H9 (cell line): ENCODE results near the gene EPS8L3. TPM values are rescaled to one million over a fixed set of nuclear protein-coding genes. Genes with fewer than 3 reads are reported as not detected.

Experiments used
- DNase-seq: peaks from one replicate; pipeline ENCODE4 v3.0.0-alpha.2; 2017
- H2AFZ ChIP-seq: one replicate; pipeline ENCODE4 v1.6.1; 2013; ENCODE audit warnings: mild to moderate bottlenecking, low read length, control low read depth, moderate library complexity
- H2AK5ac ChIP-seq: 2 replicates; pipeline ENCODE4 v1.6.1; 2013; ENCODE audit warnings: low read length, control low read depth, mixed read lengths; ENCODE audit not compliant: insufficient read length
- H2BK120ac ChIP-seq: one replicate; pipeline ENCODE4 v1.6.1; 2013; ENCODE audit warnings: low read depth, mild to moderate bottlenecking, low read length, control low read depth, inconsistent platforms; ENCODE audit not compliant: poor library complexity, severe bottlenecking
- H2BK12ac ChIP-seq: 2 replicates; pipeline ENCODE4 v1.6.1; 2013; ENCODE audit warnings: low read length, control low read depth, mixed read lengths, low read depth; ENCODE audit not compliant: insufficient read length
- H2BK15ac ChIP-seq: 2 replicates; pipeline ENCODE4 v1.6.1; 2013; ENCODE audit warnings: low read depth, low read length, control low read depth
- H2BK20ac ChIP-seq: one replicate; pipeline ENCODE4 v1.6.1; 2013; ENCODE audit warnings: low read depth, mild to moderate bottlenecking, low read length, control low read depth, inconsistent platforms; ENCODE audit not compliant: poor library complexity, severe bottlenecking
- H2BK5ac ChIP-seq: 2 replicates; pipeline ENCODE4 v1.6.1; 2013; ENCODE audit warnings: low read length, control low read depth, mixed read lengths; ENCODE audit not compliant: insufficient read length
- H3K14ac ChIP-seq: 2 replicates; pipeline ENCODE4 v1.6.1; 2013; ENCODE audit warnings: low read length, control low read depth; ENCODE audit not compliant: insufficient read depth
- H3K18ac ChIP-seq: 2 replicates; pipeline ENCODE4 v1.6.1; 2013; ENCODE audit warnings: low read depth, mild to moderate bottlenecking, mixed read lengths, low read length, control low read depth; ENCODE audit not compliant: insufficient read length
- H3K23ac ChIP-seq: 2 replicates; pipeline ENCODE4 v1.6.1; 2013; ENCODE audit warnings: low read length, control low read depth, mixed read lengths, low read depth; ENCODE audit not compliant: insufficient read length
- H3K23me2 ChIP-seq: 2 replicates; pipeline ENCODE4 v1.6.1; 2013; ENCODE audit warnings: low read depth, mild to moderate bottlenecking, mixed read lengths, low read length, control low read depth; ENCODE audit not compliant: insufficient read length, poor library complexity, severe bottlenecking
- H3K27ac ChIP-seq: 2 replicates; pipeline ENCODE4 v1.5.1; 2013; ENCODE audit warnings: low read length, control low read depth, mixed read lengths, low read depth; ENCODE audit not compliant: insufficient read length
- H3K27me3 ChIP-seq: 2 replicates; pipeline ENCODE4 v1.6.1; 2013; ENCODE audit warnings: low read length, control low read depth, inconsistent platforms; ENCODE audit not compliant: insufficient read depth
- H3K4ac ChIP-seq: 2 replicates; pipeline ENCODE4 v1.6.1; 2013; ENCODE audit warnings: low read depth, mild to moderate bottlenecking, control low read depth, inconsistent platforms, low read length, moderate library complexity
- H3K4me1 ChIP-seq: 2 replicates; pipeline ENCODE4 v1.6.1; 2013; ENCODE audit warnings: low read length, control low read depth, inconsistent platforms; ENCODE audit not compliant: insufficient read depth
- H3K4me2 ChIP-seq: 2 replicates; pipeline ENCODE4 v1.6.1; 2013; ENCODE audit warnings: low read length, control low read depth, mixed read lengths; ENCODE audit not compliant: insufficient read length, insufficient read depth
- H3K56ac ChIP-seq: 2 replicates; pipeline ENCODE4 v1.6.1; 2013; ENCODE audit warnings: low read depth, mild to moderate bottlenecking, mixed read lengths, low read length, control low read depth; ENCODE audit not compliant: insufficient read length
- H3K79me1 ChIP-seq: 2 replicates; pipeline ENCODE4 v1.6.1; 2013; ENCODE audit warnings: low read depth, mild to moderate bottlenecking, moderate library complexity, low read length, control low read depth, inconsistent platforms; ENCODE audit not compliant: insufficient read depth, poor library complexity, severe bottlenecking
- H3K79me2 ChIP-seq: 2 replicates; pipeline ENCODE4 v1.6.1; 2013; ENCODE audit warnings: low read length, control low read depth, inconsistent platforms; ENCODE audit not compliant: insufficient read depth
- H3K9ac ChIP-seq: 2 replicates; pipeline ENCODE4 v1.6.1; 2013; ENCODE audit warnings: low read length, control low read depth, mixed read lengths; ENCODE audit not compliant: insufficient read length; ENCODE audit errors: extremely low read depth
- H3K9me3 ChIP-seq: one replicate; pipeline ENCODE4 v1.6.1; 2013; ENCODE audit warnings: low read depth, low read length, inconsistent platforms; ENCODE audit not compliant: control insufficient read depth
- H3T11ph ChIP-seq: one replicate; pipeline ENCODE4 v1.6.1; 2013; ENCODE audit warnings: mild to moderate bottlenecking, low read length, control low read depth, inconsistent platforms
- H4K20me1 ChIP-seq: one replicate; pipeline ENCODE4 v1.6.1; 2013; ENCODE audit not compliant: control insufficient read depth, insufficient read length, insufficient read depth
- H4K5ac ChIP-seq: 2 replicates; pipeline ENCODE4 v1.6.1; 2013; ENCODE audit warnings: low read depth, mild to moderate bottlenecking, mixed read lengths, low read length, control low read depth; ENCODE audit not compliant: insufficient read length
- H4K8ac ChIP-seq: replicated peaks from 2 replicates; pipeline ENCODE4 v1.6.1; 2013; ENCODE audit warnings: low read length, control low read depth, mixed read lengths, low read depth; ENCODE audit not compliant: insufficient read length
- H4K91ac ChIP-seq: 2 replicates; pipeline ENCODE4 v1.6.1; 2013; ENCODE audit warnings: low read depth, mild to moderate bottlenecking, moderate library complexity, mixed read lengths, low read length, control low read depth; ENCODE audit not compliant: insufficient read length
- H3K27ac Mint-ChIP-seq, 3 experiments: 2 replicates in 2 of 3; 3 replicates in 1 of 3; pipeline ENCODE4 v1.8.0; 2020 to 2021; ENCODE audit warnings: mixed read lengths in 3 of 3, mild to moderate bottlenecking in 1 of 3, moderate library complexity in 1 of 3
- H3K27me3 Mint-ChIP-seq: 2 replicates; pipeline ENCODE4 v1.8.0; 2021; ENCODE audit warnings: low read depth, mild to moderate bottlenecking, moderate library complexity, mixed read lengths
- H3K36me3 Mint-ChIP-seq, 3 experiments: 2 replicates in 2 of 3; 3 replicates in 1 of 3; pipeline ENCODE4 v1.8.0; 2020 to 2021; ENCODE audit warnings: low read depth in 3 of 3, mixed read lengths in 3 of 3; ENCODE audit not compliant: insufficient read depth in 1 of 3
- H3K4me1 Mint-ChIP-seq, 2 experiments: 2 replicates each; pipeline ENCODE4 v1.8.0; 2020; ENCODE audit warnings: mixed read lengths in 2 of 2
- H3K4me3 Mint-ChIP-seq, 2 experiments: 2 replicates in 1 of 2; 3 replicates in 1 of 2; pipeline ENCODE4 v1.8.0; 2020 to 2021; ENCODE audit warnings: mild to moderate bottlenecking in 2 of 2, mixed read lengths in 2 of 2, moderate library complexity in 1 of 2
- H3K9me3 Mint-ChIP-seq, 2 experiments: 2 replicates in 1 of 2; 3 replicates in 1 of 2; pipeline ENCODE4 v1.8.0; 2020; ENCODE audit warnings: mild to moderate bottlenecking in 2 of 2, mixed read lengths in 2 of 2, moderate library complexity in 1 of 2
- CTCF ChIP-seq: fragments of 200-600 bp; sonication (generic); conservative IDR thresholded peaks from 3 replicates; pipeline ENCODE4 v1.8.0; 2021; ENCODE audit warnings: antibody characterized with exemption, mild to moderate bottlenecking
- WGBS: extraction: QIAGEN DNeasy Blood & Tissue Kit; methylation state at CpG from one replicate; pipeline ENCODE4 v1.1.7; 2013; ENCODE audit warnings: missing lambda C conversion rate, low lambda C conversion rate, mixed read lengths; ENCODE audit not compliant: insufficient read length; ENCODE audit errors: extremely low coverage; 5-methylcytosine and 5-hydroxymethylcytosine counted together
- total RNA-seq: library from RNA; stranded (reverse); gene quantifications from 2 replicates; pipeline ENCODE4 v1.2.1, GENCODE V29; 2021

The EPS8L3 gene
- total RNA-seq, 1 experiment from 2014 or later, result not detected

- H3K9ac ChIP-seq, result no peak overlapping the region
- no peak overlapping the region for H2BK15ac ChIP-seq
- H3K56ac ChIP-seq, result no peak overlapping the region
- TF ChIP-seq CTCF, result no peak
- no peak overlapping the region for H2AFZ ChIP-seq
- H3K79me2 ChIP-seq, result no peaks in the 10 kb centered on the region
- no peaks in the 10 kb centered on the region for H3K4me1 Mint-ChIP-seq
- peaks cover 18 to 26% of the 10 kb centered on the region in 2 experiments for H3K9me3 Mint-ChIP-seq
- no peaks in the 10 kb centered on the region for H3K4me1 ChIP-seq
- H3K27me3 Mint-ChIP-seq, result peaks cover 40% of the 10 kb centered on the region
- WGBS, result no CpG with 5 or more reads among the region's 6 CpGs
- H3K4ac ChIP-seq, result no peak overlapping the region
- H4K5ac ChIP-seq, result no peak overlapping the region
- H3T11ph ChIP-seq, result no peak overlapping the region
- H3K4me3 Mint-ChIP-seq, result no peak overlapping the region
- no peaks in the 10 kb centered on the region for H4K20me1 ChIP-seq
- H3K23ac ChIP-seq, result no peak overlapping the region
- no peak for DNase-seq
- no peaks in the 10 kb centered on the region for H3K9me3 ChIP-seq
- H3K36me3 Mint-ChIP-seq, result peaks cover 3 to 6% (median 4%) of the 10 kb centered on the region in 3 experiments; a peak in 5 of 7 replicates
- no peak overlapping the region for H2AK5ac ChIP-seq
- no peak overlapping the region for H3K27ac Mint-ChIP-seq
- no peak overlapping the region for H4K91ac ChIP-seq
- no peak overlapping the region for H4K8ac ChIP-seq
- no peak overlapping the region for H2BK120ac ChIP-seq
- no peaks in the 10 kb centered on the region for H3K27me3 ChIP-seq
- no peak overlapping the region for H3K4me2 ChIP-seq
- no peaks in the 10 kb centered on the region for H3K79me1 ChIP-seq
- no peak overlapping the region for H3K18ac ChIP-seq
- no peak overlapping the region for H3K27ac ChIP-seq
- H2BK20ac ChIP-seq, result no peak overlapping the region
- H3K23me2 ChIP-seq, result no peaks in the 10 kb centered on the region
- H2BK5ac ChIP-seq, result no peak overlapping the region
- no peak overlapping the region for H3K14ac ChIP-seq
- no peak overlapping the region for H2BK12ac ChIP-seq
Measured at GRCh38 chr1:109750920-109751319, 12.8 kb downstream of the EPS8L3 start.
